ENCODE results near the gene FLT3.
"Not testable (repeated sequence)": the region's sequence is repeated elsewhere in the genome, so short reads cannot be mapped to it uniquely, and the experiment has no call there.

Gene FLT3

GRCh38 chr13:28013482-28013881 is 86.9 kb downstream of the FLT3 start:
- no peak for DNase-seq (ENCODE audit: low read depth, low spot score)
- no peak overlapping the region for H3K9ac ChIP-seq (ENCODE audit: insufficient read length, low read depth)
- no peaks in the 10 kb centered on the region for H3K4me1 ChIP-seq (ENCODE audit: insufficient read depth, insufficient read length)
- no peak for TF ChIP-seq ZNF274 (IDR thresholded peaks at IDR 0.05; ENCODE audit: low read depth, low read length)
- no peak for TF ChIP-seq YY1 (IDR thresholded peaks at IDR 0.05; ENCODE audit: insufficient read depth, insufficient read length)
- no peak for TF ChIP-seq SUZ12 (IDR thresholded peaks at IDR 0.05; ENCODE audit: extremely low read depth, insufficient read depth, insufficient read length)
- no peaks in the 10 kb centered on the region for H3K36me3 ChIP-seq (ENCODE audit: insufficient read depth, insufficient read length, low read length)
- H3K4me3 ChIP-seq (ENCODE audit: insufficient read length, low read depth): no peak overlapping the region
- no peaks in the 10 kb centered on the region for H3K9me3 ChIP-seq (ENCODE audit: insufficient read depth, low read length)
- H3K27me3 ChIP-seq (ENCODE audit: insufficient read depth, insufficient read length): no peaks in the 10 kb centered on the region

- Histone ChIP-seq H3K4me3 (ENCODE audit: insufficient read length, low read depth) (no peak overlapping the region), H3K9ac (ENCODE audit: insufficient read length, low read depth) (no peak overlapping the region), H3K4me1 (ENCODE audit: insufficient read depth, insufficient read length) (no peaks in the 10 kb centered on the region), H3K36me3 (ENCODE audit: insufficient read depth, insufficient read length, low read length) (no peaks in the 10 kb centered on the region), H3K27me3 (ENCODE audit: insufficient read depth, insufficient read length) (no peaks in the 10 kb centered on the region), H3K9me3 (ENCODE audit: insufficient read depth, low read length) (no peaks in the 10 kb centered on the region)
- DNase-seq (ENCODE audit: low read depth, low spot score): no peak
- no peak for TF ChIP-seq YY1 (IDR thresholded peaks at IDR 0.05; ENCODE audit: insufficient read depth, insufficient read length)
- no peak for TF ChIP-seq ZNF274 (IDR thresholded peaks at IDR 0.05; ENCODE audit: low read depth, low read length)
- no peak for TF ChIP-seq SUZ12 (IDR thresholded peaks at IDR 0.05; ENCODE audit: extremely low read depth, insufficient read depth, insufficient read length)
Measured at GRCh38 chr13:28012896-28013295, 87.5 kb downstream of the FLT3 start.

- TF ChIP-seq YY1 (IDR thresholded peaks at IDR 0.05; ENCODE audit: insufficient read depth, insufficient read length) (no peak), SUZ12 (IDR thresholded peaks at IDR 0.05; ENCODE audit: extremely low read depth, insufficient read depth, insufficient read length) (no peak), ZNF274 (IDR thresholded peaks at IDR 0.05; ENCODE audit: low read depth, low read length) (no peak)
- no peaks in the 10 kb centered on the region for H3K9me3 ChIP-seq (ENCODE audit: insufficient read depth, low read length)
- H3K4me1 ChIP-seq (ENCODE audit: insufficient read depth, insufficient read length): no peaks in the 10 kb centered on the region
- H3K4me3 ChIP-seq (ENCODE audit: insufficient read length, low read depth): no peak overlapping the region
- no peak overlapping the region for H3K9ac ChIP-seq (ENCODE audit: insufficient read length, low read depth)
- no peaks in the 10 kb centered on the region for H3K27me3 ChIP-seq (ENCODE audit: insufficient read depth, insufficient read length)
- no peak for DNase-seq (ENCODE audit: low read depth, low spot score)
- no peaks in the 10 kb centered on the region for H3K36me3 ChIP-seq (ENCODE audit: insufficient read depth, insufficient read length, low read length)
Measured at GRCh38 chr13:28012383-28012782, 88.0 kb downstream of the FLT3 start.

GRCh38 chr13:28010046-28010445 is 90.3 kb downstream of the FLT3 start:
- H3K36me3 ChIP-seq (ENCODE audit: insufficient read depth, insufficient read length, low read length): no peaks in the 10 kb centered on the region
- TF ChIP-seq ZNF274 (IDR thresholded peaks at IDR 0.05; ENCODE audit: low read depth, low read length): no peak
- TF ChIP-seq SUZ12 (IDR thresholded peaks at IDR 0.05; ENCODE audit: extremely low read depth, insufficient read depth, insufficient read length): no peak
- no peak for TF ChIP-seq YY1 (IDR thresholded peaks at IDR 0.05; ENCODE audit: insufficient read depth, insufficient read length)
- no peak overlapping the region for H3K9ac ChIP-seq (ENCODE audit: insufficient read length, low read depth)
- no peaks in the 10 kb centered on the region for H3K27me3 ChIP-seq (ENCODE audit: insufficient read depth, insufficient read length)
- no peaks in the 10 kb centered on the region for H3K9me3 ChIP-seq (ENCODE audit: insufficient read depth, low read length)
- DNase-seq (ENCODE audit: low read depth, low spot score): no peak
- no peak overlapping the region for H3K4me3 ChIP-seq (ENCODE audit: insufficient read length, low read depth)
- no peaks in the 10 kb centered on the region for H3K4me1 ChIP-seq (ENCODE audit: insufficient read depth, insufficient read length)

- not testable (repeated sequence) for H3K36me3 ChIP-seq (ENCODE audit: insufficient read depth, insufficient read length, low read length); DNase-seq (ENCODE audit: low read depth, low spot score); H3K9ac ChIP-seq (ENCODE audit: insufficient read length, low read depth); H3K9me3 ChIP-seq (ENCODE audit: insufficient read depth, low read length); H3K27me3 ChIP-seq (ENCODE audit: insufficient read depth, insufficient read length); H3K4me3 ChIP-seq (ENCODE audit: insufficient read length, low read depth); H3K4me1 ChIP-seq (ENCODE audit: insufficient read depth, insufficient read length)
Measured at GRCh38 chr13:28005016-28005415, 95.4 kb downstream of the FLT3 start.

GRCh38 chr13:28002886-28003698 is 97.3 kb downstream of the FLT3 start:
- H3K4me1 ChIP-seq (ENCODE audit: insufficient read depth, insufficient read length): peaks cover 4% of the 10 kb centered on the region
- no peaks in the 10 kb centered on the region for H3K9me3 ChIP-seq (ENCODE audit: insufficient read depth, low read length)
- H3K36me3 ChIP-seq (ENCODE audit: insufficient read depth, insufficient read length, low read length): no peaks in the 10 kb centered on the region
- no peaks in the 10 kb centered on the region for H3K27me3 ChIP-seq (ENCODE audit: insufficient read depth, insufficient read length)
- no peak overlapping the region for H3K4me3 ChIP-seq (ENCODE audit: insufficient read length, low read depth)
- no peak overlapping the region for H3K9ac ChIP-seq (ENCODE audit: insufficient read length, low read depth)
- TF ChIP-seq SUZ12 (IDR thresholded peaks at IDR 0.05; ENCODE audit: extremely low read depth, insufficient read depth, insufficient read length) (no peak), YY1 (IDR thresholded peaks at IDR 0.05; ENCODE audit: insufficient read depth, insufficient read length) (no peak), ZNF274 (IDR thresholded peaks at IDR 0.05; ENCODE audit: low read depth, low read length) (no peak)
- no peak for DNase-seq (ENCODE audit: low read depth, low spot score)

- Histone ChIP-seq H3K4me1 (ENCODE audit: insufficient read depth, insufficient read length) (peaks cover 4% of the 10 kb centered on the region), H3K36me3 (ENCODE audit: insufficient read depth, insufficient read length, low read length) (no peaks in the 10 kb centered on the region), H3K27me3 (ENCODE audit: insufficient read depth, insufficient read length) (peaks cover 4% of the 10 kb centered on the region), H3K4me3 (ENCODE audit: insufficient read length, low read depth) (no peak overlapping the region), H3K9me3 (ENCODE audit: insufficient read depth, low read length) (no peaks in the 10 kb centered on the region), H3K9ac (ENCODE audit: insufficient read length, low read depth) (no peak overlapping the region)
- TF ChIP-seq ZNF274 (IDR thresholded peaks at IDR 0.05; ENCODE audit: low read depth, low read length) (no peak), SUZ12 (IDR thresholded peaks at IDR 0.05; ENCODE audit: extremely low read depth, insufficient read depth, insufficient read length) (no peak), YY1 (IDR thresholded peaks at IDR 0.05; ENCODE audit: insufficient read depth, insufficient read length) (no peak)
- DNase-seq (ENCODE audit: low read depth, low spot score): no peak
Measured at GRCh38 chr13:28001837-28002473, 98.4 kb downstream of the FLT3 start.
